ENCODE data around the gene OTOP2.
A peak's percentile ranks its signal among the peaks of the same experiment; 100 is the strongest.

OTOP2 gene

GRCh38 chr17:74972107-74972972 is 48.3 kb downstream of the OTOP2 start, which contains the start of gene HID1 (continued):
- TF ChIP-seq ZNF488 (tag by site-specific recombination; IDR thresholded peaks at IDR 0.05) (no peak), ZNF600 (tag by site-specific recombination; IDR thresholded peaks at IDR 0.05) (peak; percentile 99; the same call in 1 of the 2 replicates), ZNF777 (tag by site-specific recombination; IDR thresholded peaks at IDR 0.05; ENCODE audit: borderline replicate concordance) (no peak), ZNF37A (tag by site-specific recombination; IDR thresholded peaks at IDR 0.05) (no peak), PRDM10 (tag by site-specific recombination; IDR thresholded peaks at IDR 0.05) (peak; percentile 77), ZNF785 (tag by site-specific recombination; IDR thresholded peaks at IDR 0.05) (no peak), ZNF248 (tag by site-specific recombination; IDR thresholded peaks at IDR 0.05) (no peak), ZNF843 (tag by site-specific recombination; IDR thresholded peaks at IDR 0.05) (no peak), ZNF223 (tag by site-specific recombination; IDR thresholded peaks at IDR 0.05) (no peak), RBAK (tag by site-specific recombination; IDR thresholded peaks at IDR 0.05) (no peak), FEZF1 (tag by site-specific recombination; IDR thresholded peaks at IDR 0.05) (no peak), ZNF335 (tag by site-specific recombination; conservative IDR thresholded peaks at IDR 0.05) (peak; percentile 70; the same call in 1 of the 2 replicates), YY2 (tag by site-specific recombination; IDR thresholded peaks at IDR 0.05) (no peak), PATZ1 (tag by site-specific recombination; IDR thresholded peaks at IDR 0.05) (peak; percentile 94), ZBTB10 (tag by site-specific recombination; IDR thresholded peaks at IDR 0.05) (peak; percentile 88)

- ChIA-PET CTCF (interaction anchor here (0.6 to 4.2 kb wide), 12 partner anchors 9 to 440 kb away, joined by 3 to 42 read pairs (median 5); partner anchors contain the start of gene CDR2L), POLR2A (interaction anchor here (0.6 to 5.4 kb wide), 20 partner anchors 8 to 289 kb away, joined by 3 to 50 read pairs (median 4); partner anchors contain the start of genes CDR2L, FDXR, GGA3 and MRPL58)
- peak overlapping the region; percentile 28 for H3K4me3 ChIP-seq (ENCODE audit: low read depth, low read length)
Measured at GRCh38 chr17:74972973-74973328, 48.9 kb downstream of the OTOP2 start.

More at GRCh38 chr17:74972973-74973328, 48.9 kb downstream of the OTOP2 start:
- Histone ChIP-seq H3K36me3 (ENCODE audit: control insufficient read depth in 2 of 2, insufficient read depth in 1 of 2, low read length in 2 of 2) (no peaks in the 10 kb centered on the region), H3K4me1 (ENCODE audit: control insufficient read depth, insufficient read depth, low read length) (peaks cover 4% of the 10 kb centered on the region; the same call in 1 of the 2 replicates), H3K27ac (ENCODE audit: extremely low read depth, low read depth, low read length) (no peak overlapping the region; the same call in 1 of the 2 replicates), H3K9me3 (ENCODE audit: control insufficient read depth, insufficient read depth, low read depth, low read length) (no peaks in the 10 kb centered on the region)
- TF ChIP-seq BCL11B (tag by site-specific recombination; IDR thresholded peaks at IDR 0.05; ENCODE audit: low read depth) (no peak), ZNF473 (tag by site-specific recombination; IDR thresholded peaks at IDR 0.05) (no peak), ZNF121 (tag by site-specific recombination; IDR thresholded peaks at IDR 0.05) (0 out of 2 replicates have a peak, but pooled peaks have one; percentile 8), EGR2 (tag by site-specific recombination; IDR thresholded peaks at IDR 0.05; ENCODE audit: low read depth) (peak; percentile 97), ZNF366 (tag by site-specific recombination; conservative IDR thresholded peaks at IDR 0.05) (peak; percentile 79), PRDM1 (tag by site-specific recombination; IDR thresholded peaks at IDR 0.05) (0 out of 2 replicates have a peak, but pooled peaks have one; percentile 26), SP3 (tag by site-specific recombination; IDR thresholded peaks at IDR 0.05) (0 out of 2 replicates have a peak, but pooled peaks have one; percentile 18), ZBTB17 (tag by site-specific recombination; IDR thresholded peaks at IDR 0.05) (peak; percentile 79), ZFHX2 (tag by site-specific recombination; conservative IDR thresholded peaks at IDR 0.05) (peak; percentile 93), ZNF777 (tag by site-specific recombination; IDR thresholded peaks at IDR 0.05; ENCODE audit: borderline replicate concordance) (peak; percentile 59; the same call in 1 of the 2 replicates), WT1 (tag by site-specific recombination; IDR thresholded peaks at IDR 0.05) (no peak), ZNF335 (tag by site-specific recombination; conservative IDR thresholded peaks at IDR 0.05) (peak; percentile 66; the same call in 1 of the 2 replicates)

Data from HEK293 (cell line).